H9 (cell line): ENCODE measurements around the gene ATF4. TPM values are rescaled to one million over a fixed set of nuclear protein-coding genes. Genes with fewer than 3 reads are reported as not detected.

ENCODE experiments used
- DNase-seq: peaks from one replicate; pipeline ENCODE4 v3.0.0-alpha.2; 2017
- H2AFZ ChIP-seq: one replicate; pipeline ENCODE4 v1.6.1; 2013; ENCODE audit warnings: mild to moderate bottlenecking, low read length, control low read depth, moderate library complexity
- H2AK5ac ChIP-seq: 2 replicates; pipeline ENCODE4 v1.6.1; 2013; ENCODE audit warnings: low read length, control low read depth, mixed read lengths; ENCODE audit not compliant: insufficient read length
- H2BK120ac ChIP-seq: one replicate; pipeline ENCODE4 v1.6.1; 2013; ENCODE audit warnings: low read depth, mild to moderate bottlenecking, low read length, control low read depth, inconsistent platforms; ENCODE audit not compliant: poor library complexity, severe bottlenecking
- H2BK12ac ChIP-seq: 2 replicates; pipeline ENCODE4 v1.6.1; 2013; ENCODE audit warnings: low read length, control low read depth, mixed read lengths, low read depth; ENCODE audit not compliant: insufficient read length
- H2BK15ac ChIP-seq: 2 replicates; pipeline ENCODE4 v1.6.1; 2013; ENCODE audit warnings: low read depth, low read length, control low read depth
- H2BK20ac ChIP-seq: one replicate; pipeline ENCODE4 v1.6.1; 2013; ENCODE audit warnings: low read depth, mild to moderate bottlenecking, low read length, control low read depth, inconsistent platforms; ENCODE audit not compliant: poor library complexity, severe bottlenecking
- H2BK5ac ChIP-seq: 2 replicates; pipeline ENCODE4 v1.6.1; 2013; ENCODE audit warnings: low read length, control low read depth, mixed read lengths; ENCODE audit not compliant: insufficient read length
- H3K14ac ChIP-seq: 2 replicates; pipeline ENCODE4 v1.6.1; 2013; ENCODE audit warnings: low read length, control low read depth; ENCODE audit not compliant: insufficient read depth
- H3K18ac ChIP-seq: 2 replicates; pipeline ENCODE4 v1.6.1; 2013; ENCODE audit warnings: low read depth, mild to moderate bottlenecking, mixed read lengths, low read length, control low read depth; ENCODE audit not compliant: insufficient read length
- H3K23ac ChIP-seq: 2 replicates; pipeline ENCODE4 v1.6.1; 2013; ENCODE audit warnings: low read length, control low read depth, mixed read lengths, low read depth; ENCODE audit not compliant: insufficient read length
- H3K23me2 ChIP-seq: 2 replicates; pipeline ENCODE4 v1.6.1; 2013; ENCODE audit warnings: low read depth, mild to moderate bottlenecking, mixed read lengths, low read length, control low read depth; ENCODE audit not compliant: insufficient read length, poor library complexity, severe bottlenecking
- H3K27ac ChIP-seq: 2 replicates; pipeline ENCODE4 v1.5.1; 2013; ENCODE audit warnings: low read length, control low read depth, mixed read lengths, low read depth; ENCODE audit not compliant: insufficient read length
- H3K27me3 ChIP-seq: 2 replicates; pipeline ENCODE4 v1.6.1; 2013; ENCODE audit warnings: low read length, control low read depth, inconsistent platforms; ENCODE audit not compliant: insufficient read depth
- H3K4ac ChIP-seq: 2 replicates; pipeline ENCODE4 v1.6.1; 2013; ENCODE audit warnings: low read depth, mild to moderate bottlenecking, control low read depth, inconsistent platforms, low read length, moderate library complexity
- H3K4me1 ChIP-seq: 2 replicates; pipeline ENCODE4 v1.6.1; 2013; ENCODE audit warnings: low read length, control low read depth, inconsistent platforms; ENCODE audit not compliant: insufficient read depth
- H3K4me2 ChIP-seq: 2 replicates; pipeline ENCODE4 v1.6.1; 2013; ENCODE audit warnings: low read length, control low read depth, mixed read lengths; ENCODE audit not compliant: insufficient read length, insufficient read depth
- H3K56ac ChIP-seq: 2 replicates; pipeline ENCODE4 v1.6.1; 2013; ENCODE audit warnings: low read depth, mild to moderate bottlenecking, mixed read lengths, low read length, control low read depth; ENCODE audit not compliant: insufficient read length
- H3K79me1 ChIP-seq: 2 replicates; pipeline ENCODE4 v1.6.1; 2013; ENCODE audit warnings: low read depth, mild to moderate bottlenecking, moderate library complexity, low read length, control low read depth, inconsistent platforms; ENCODE audit not compliant: insufficient read depth, poor library complexity, severe bottlenecking
- H3K79me2 ChIP-seq: 2 replicates; pipeline ENCODE4 v1.6.1; 2013; ENCODE audit warnings: low read length, control low read depth, inconsistent platforms; ENCODE audit not compliant: insufficient read depth
- H3K9ac ChIP-seq: 2 replicates; pipeline ENCODE4 v1.6.1; 2013; ENCODE audit warnings: low read length, control low read depth, mixed read lengths; ENCODE audit not compliant: insufficient read length; ENCODE audit errors: extremely low read depth
- H3K9me3 ChIP-seq: one replicate; pipeline ENCODE4 v1.6.1; 2013; ENCODE audit warnings: low read depth, low read length, inconsistent platforms; ENCODE audit not compliant: control insufficient read depth
- H3T11ph ChIP-seq: one replicate; pipeline ENCODE4 v1.6.1; 2013; ENCODE audit warnings: mild to moderate bottlenecking, low read length, control low read depth, inconsistent platforms
- H4K20me1 ChIP-seq: one replicate; pipeline ENCODE4 v1.6.1; 2013; ENCODE audit not compliant: control insufficient read depth, insufficient read length, insufficient read depth
- H4K5ac ChIP-seq: 2 replicates; pipeline ENCODE4 v1.6.1; 2013; ENCODE audit warnings: low read depth, mild to moderate bottlenecking, mixed read lengths, low read length, control low read depth; ENCODE audit not compliant: insufficient read length
- H4K8ac ChIP-seq: replicated peaks from 2 replicates; pipeline ENCODE4 v1.6.1; 2013; ENCODE audit warnings: low read length, control low read depth, mixed read lengths, low read depth; ENCODE audit not compliant: insufficient read length
- H4K91ac ChIP-seq: 2 replicates; pipeline ENCODE4 v1.6.1; 2013; ENCODE audit warnings: low read depth, mild to moderate bottlenecking, moderate library complexity, mixed read lengths, low read length, control low read depth; ENCODE audit not compliant: insufficient read length
- H3K27ac Mint-ChIP-seq, 3 experiments: 2 replicates in 2 of 3; 3 replicates in 1 of 3; pipeline ENCODE4 v1.8.0; 2020 to 2021; ENCODE audit warnings: mixed read lengths in 3 of 3, mild to moderate bottlenecking in 1 of 3, moderate library complexity in 1 of 3
- H3K27me3 Mint-ChIP-seq: 2 replicates; pipeline ENCODE4 v1.8.0; 2021; ENCODE audit warnings: low read depth, mild to moderate bottlenecking, moderate library complexity, mixed read lengths
- H3K36me3 Mint-ChIP-seq, 3 experiments: 2 replicates in 2 of 3; 3 replicates in 1 of 3; pipeline ENCODE4 v1.8.0; 2020 to 2021; ENCODE audit warnings: low read depth in 3 of 3, mixed read lengths in 3 of 3; ENCODE audit not compliant: insufficient read depth in 1 of 3
- H3K4me1 Mint-ChIP-seq, 2 experiments: 2 replicates each; pipeline ENCODE4 v1.8.0; 2020; ENCODE audit warnings: mixed read lengths in 2 of 2
- H3K4me3 Mint-ChIP-seq, 2 experiments: 2 replicates in 1 of 2; 3 replicates in 1 of 2; pipeline ENCODE4 v1.8.0; 2020 to 2021; ENCODE audit warnings: mild to moderate bottlenecking in 2 of 2, mixed read lengths in 2 of 2, moderate library complexity in 1 of 2
- H3K9me3 Mint-ChIP-seq, 2 experiments: 2 replicates in 1 of 2; 3 replicates in 1 of 2; pipeline ENCODE4 v1.8.0; 2020; ENCODE audit warnings: mild to moderate bottlenecking in 2 of 2, mixed read lengths in 2 of 2, moderate library complexity in 1 of 2
- CTCF ChIP-seq: fragments of 200-600 bp; sonication (generic); conservative IDR thresholded peaks from 3 replicates; pipeline ENCODE4 v1.8.0; 2021; ENCODE audit warnings: antibody characterized with exemption, mild to moderate bottlenecking
- WGBS: extraction: QIAGEN DNeasy Blood & Tissue Kit; methylation state at CpG from one replicate; pipeline ENCODE4 v1.1.7; 2013; ENCODE audit warnings: missing lambda C conversion rate, low lambda C conversion rate, mixed read lengths; ENCODE audit not compliant: insufficient read length; ENCODE audit errors: extremely low coverage; 5-methylcytosine and 5-hydroxymethylcytosine counted together
- total RNA-seq: library from RNA; stranded (reverse); gene quantifications from 2 replicates; pipeline ENCODE4 v1.2.1, GENCODE V29; 2021

Gene ATF4
- total RNA-seq, 1 experiment from 2014 or later = 455 TPM

GRCh38 chr22:39535357-39535725 lies 15.0 kb downstream of the ATF4 start:
- Mint-ChIP-seq H3K27me3 (peaks cover 4% of the 10 kb centered on the region), H3K4me1 (peaks cover 42 to 50% of the 10 kb centered on the region in 2 experiments), H3K4me3 (peak overlapping the region; percentile 19 to 61; a peak in 3 of 5 replicates), H3K36me3 (peaks cover 0 to 15% (median 13%) of the 10 kb centered on the region in 3 experiments; a peak in 4 of 7 replicates), H3K27ac (no peak overlapping the region), H3K9me3 (no peaks in the 10 kb centered on the region; a peak in 1 of 5 replicates)
- no peak overlapping the region for H2BK20ac ChIP-seq
- H3K4me1 ChIP-seq = peaks cover 3% of the 10 kb centered on the region; the same call in 1 of the 2 replicates
- 0 out of 2 replicates have a peak overlapping the region, but pooled peaks have one; percentile 5 for H3K14ac ChIP-seq
- H4K8ac ChIP-seq = no peak overlapping the region
- DNase-seq = peak; percentile 79
- H3K4me2 ChIP-seq = peak overlapping the region; percentile 2
- H3K27ac ChIP-seq = no peak overlapping the region
- peaks cover 2% of the 10 kb centered on the region; the same call in 1 of the 2 replicates for H3K79me2 ChIP-seq
- H3K9ac ChIP-seq = no peak overlapping the region
- H2BK120ac ChIP-seq = no peak overlapping the region
- H3K79me1 ChIP-seq = no peaks in the 10 kb centered on the region
- peaks cover 6% of the 10 kb centered on the region for H3K23me2 ChIP-seq
- no peak for TF ChIP-seq CTCF
- no peaks in the 10 kb centered on the region for H3K9me3 ChIP-seq
- H3K23ac ChIP-seq = no peak overlapping the region
- no peak overlapping the region for H3K18ac ChIP-seq
- H4K5ac ChIP-seq = no peak overlapping the region
- H4K91ac ChIP-seq = no peak overlapping the region
- no peak overlapping the region for H3K4ac ChIP-seq
- no peak overlapping the region for H3T11ph ChIP-seq
- no peak overlapping the region for H2AK5ac ChIP-seq
- H2BK12ac ChIP-seq = no peak overlapping the region
- no peaks in the 10 kb centered on the region for H3K27me3 ChIP-seq
- no peak overlapping the region for H2AFZ ChIP-seq
- H2BK5ac ChIP-seq = no peak overlapping the region
- H3K56ac ChIP-seq = no peak overlapping the region
- no peaks in the 10 kb centered on the region for H4K20me1 ChIP-seq
- H2BK15ac ChIP-seq = no peak overlapping the region
- no CpG with 5 or more reads among the region's 13 CpGs for WGBS
